SU-DHL-6 (cell line): ENCODE results near the gene EVL.
A peak's percentile ranks its signal among the peaks of the same experiment; 100 is the strongest.
"Not testable (repeated sequence)": the region's sequence is repeated elsewhere in the genome, so short reads cannot be mapped to it uniquely, and the experiment has no call there.

ENCODE experiments used
- H2AFZ ChIP-seq: fragments of 200-600 bp; sonication (generic); 2 replicates; pipeline ENCODE4 v1.6.1; 2014; ENCODE audit warnings: low read depth, mild to moderate bottlenecking, moderate library complexity, mixed read lengths, antibody characterized with exemption, low read length; ENCODE audit not compliant: severe bottlenecking
- H3F3A ChIP-seq: fragments of 200-600 bp; shearing (Covaris generic); 2 replicates; pipeline ENCODE4 v1.6.0; 2016; ENCODE audit warnings: antibody characterized with exemption, mild to moderate bottlenecking; ENCODE audit not compliant: insufficient read depth
- H3K27ac ChIP-seq: fragments of 200-600 bp; sonication (generic); 2 replicates; pipeline ENCODE4 v1.5.1; 2016; ENCODE audit warnings: low read depth, mild to moderate bottlenecking, low read length, moderate library complexity, mixed read lengths
- H3K27me3 ChIP-seq: fragments of 200-600 bp; sonication (generic), shearing (Covaris generic); 2 replicates; pipeline ENCODE4 v1.6.0; 2014; ENCODE audit warnings: mild to moderate bottlenecking, low read length
- H3K36me3 ChIP-seq: fragments of 200-600 bp; sonication (generic); 2 replicates; pipeline ENCODE4 v1.6.1; 2014; ENCODE audit warnings: mild to moderate bottlenecking, low read length, mixed read lengths
- H3K4me2 ChIP-seq: fragments of 300-600, 200-600 bp; shearing (Covaris generic), sonication (generic); 2 replicates; pipeline ENCODE4 v1.6.0; 2014; ENCODE audit warnings: low read length, low read depth, mild to moderate bottlenecking; ENCODE audit not compliant: poor library complexity, severe bottlenecking
- H3K4me3 ChIP-seq: fragments of 200-600 bp; sonication (generic); 2 replicates; pipeline ENCODE4 v1.5.1; 2014; ENCODE audit warnings: antibody characterized with exemption, low read length, mild to moderate bottlenecking, mixed read lengths; ENCODE audit not compliant: insufficient read depth, poor library complexity, severe bottlenecking
- H3K79me2 ChIP-seq: fragments of 200-600 bp; sonication (generic); 2 replicates; pipeline ENCODE4 v1.6.1; 2014; ENCODE audit warnings: mild to moderate bottlenecking, low read length, moderate library complexity; ENCODE audit not compliant: insufficient read depth
- H3K9ac ChIP-seq: fragments of 200-600 bp; sonication (generic); 2 replicates; pipeline ENCODE4 v1.7.0; 2014; ENCODE audit warnings: mild to moderate bottlenecking, low read length
- H3K9me2 ChIP-seq: fragments of 200-600 bp; sonication (generic); replicated peaks from 2 replicates; pipeline ENCODE4 v1.6.1; 2014; ENCODE audit warnings: low read length; ENCODE audit not compliant: insufficient read depth
- H3K9me3 ChIP-seq: fragments of 200-600 bp; sonication (generic); 2 replicates; pipeline ENCODE4 v1.6.1; 2014; ENCODE audit warnings: low read length, mixed read lengths; ENCODE audit not compliant: insufficient read depth
- H4K20me1 ChIP-seq: fragments of 200-600 bp; sonication (generic); 2 replicates; pipeline ENCODE4 v1.6.1; 2014; ENCODE audit warnings: low read depth, mild to moderate bottlenecking, antibody characterized with exemption, low read length, moderate library complexity, mixed read lengths
- EZH2phosphoT487 ChIP-seq: fragments of 200-600 bp; sonication (generic), shearing (Covaris generic); conservative IDR thresholded peaks from 2 replicates; pipeline ENCODE4 v1.6.1; 2018; ENCODE audit warnings: mild to moderate bottlenecking, antibody characterized with exemption, low read length, moderate library complexity, mixed read lengths
- TF ChIP-seq, protein P1 (sequence below): fragments of 200-600 bp; sonication (generic); IDR thresholded peaks from one replicate; pipeline ENCODE4 v1.5.1; 2017; ENCODE audit warnings: antibody characterized with exemption, mild to moderate bottlenecking, low read length, moderate library complexity; ENCODE audit not compliant: insufficient read depth, poor library complexity, severe bottlenecking

EVL gene

DNA sequence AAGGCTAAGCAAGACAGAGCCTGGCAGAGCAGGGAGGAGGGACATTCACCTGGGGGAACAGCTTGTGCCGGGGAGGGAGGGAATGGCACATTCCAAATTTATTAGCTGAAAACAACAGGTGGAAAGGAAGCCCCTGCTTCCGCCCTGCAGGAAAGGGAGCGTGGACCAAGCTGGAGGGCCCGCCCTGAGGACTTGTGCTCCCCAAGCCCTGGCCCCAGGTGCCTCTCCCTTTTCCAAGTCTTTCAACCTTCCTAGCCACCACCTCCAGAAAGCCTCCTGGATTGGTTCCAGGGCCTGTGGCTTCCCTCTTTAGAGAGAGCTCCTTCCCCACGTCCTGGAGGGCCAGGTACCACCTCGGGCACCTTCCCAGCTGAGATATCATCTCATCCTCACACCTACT is 91.6 kb downstream of the EVL start:
- H3K27ac ChIP-seq = no peak overlapping the region
- no peak overlapping the region for H3K4me3 ChIP-seq
- no peaks in the 10 kb centered on the region for H3K9me3 ChIP-seq
- no peaks in the 10 kb centered on the region for H3K9me2 ChIP-seq
- TF ChIP-seq, protein P1, sequence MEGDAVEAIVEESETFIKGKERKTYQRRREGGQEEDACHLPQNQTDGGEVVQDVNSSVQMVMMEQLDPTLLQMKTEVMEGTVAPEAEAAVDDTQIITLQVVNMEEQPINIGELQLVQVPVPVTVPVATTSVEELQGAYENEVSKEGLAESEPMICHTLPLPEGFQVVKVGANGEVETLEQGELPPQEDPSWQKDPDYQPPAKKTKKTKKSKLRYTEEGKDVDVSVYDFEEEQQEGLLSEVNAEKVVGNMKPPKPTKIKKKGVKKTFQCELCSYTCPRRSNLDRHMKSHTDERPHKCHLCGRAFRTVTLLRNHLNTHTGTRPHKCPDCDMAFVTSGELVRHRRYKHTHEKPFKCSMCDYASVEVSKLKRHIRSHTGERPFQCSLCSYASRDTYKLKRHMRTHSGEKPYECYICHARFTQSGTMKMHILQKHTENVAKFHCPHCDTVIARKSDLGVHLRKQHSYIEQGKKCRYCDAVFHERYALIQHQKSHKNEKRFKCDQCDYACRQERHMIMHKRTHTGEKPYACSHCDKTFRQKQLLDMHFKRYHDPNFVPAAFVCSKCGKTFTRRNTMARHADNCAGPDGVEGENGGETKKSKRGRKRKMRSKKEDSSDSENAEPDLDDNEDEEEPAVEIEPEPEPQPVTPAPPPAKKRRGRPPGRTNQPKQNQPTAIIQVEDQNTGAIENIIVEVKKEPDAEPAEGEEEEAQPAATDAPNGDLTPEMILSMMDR = no peak
- TF ChIP-seq EZH2phosphoT487 = no peak
- H3K9ac ChIP-seq = no peak overlapping the region
- 0 out of 2 replicates have a peak, but pooled peaks cover 3% of the 10 kb centered on the region for H3F3A ChIP-seq
- H3K27me3 ChIP-seq = no peaks in the 10 kb centered on the region
- no peak overlapping the region for H3K4me2 ChIP-seq
- H4K20me1 ChIP-seq = no peaks in the 10 kb centered on the region
- H3K79me2 ChIP-seq = no peaks in the 10 kb centered on the region
- H2AFZ ChIP-seq = no peak overlapping the region
- no peaks in the 10 kb centered on the region for H3K36me3 ChIP-seq

DNA sequence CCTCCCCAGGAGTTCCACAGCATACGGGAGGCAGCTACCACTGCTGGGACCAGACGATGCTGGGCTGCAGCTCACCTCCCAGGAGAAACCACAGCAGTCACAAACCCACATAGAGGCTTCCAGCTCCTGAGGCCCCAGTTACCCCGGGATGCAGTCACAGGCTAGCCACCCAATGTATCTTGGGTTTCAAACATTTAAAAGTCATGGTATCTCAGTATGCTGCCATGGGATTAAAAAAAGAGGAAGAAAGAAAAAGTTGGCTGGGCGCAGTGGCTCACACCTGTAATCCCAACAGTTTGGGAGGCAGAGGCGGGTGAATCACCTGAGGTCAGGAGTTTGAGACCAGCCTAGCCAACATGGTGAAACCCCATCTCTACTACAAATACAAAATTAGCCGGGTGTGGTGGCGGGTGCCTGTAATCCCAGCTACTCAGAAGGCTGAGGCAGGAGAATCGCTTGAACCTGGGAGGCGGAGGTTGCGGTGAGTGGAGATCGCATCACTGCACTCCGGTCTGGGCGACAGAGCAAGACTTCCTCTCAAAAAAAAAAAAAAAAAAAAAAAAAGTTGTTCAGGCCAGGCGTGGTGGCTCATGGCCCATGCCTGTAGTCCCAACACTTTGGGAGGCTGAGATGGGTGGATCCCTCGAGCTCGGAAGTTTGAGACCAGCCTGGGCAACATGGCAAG is 92.5 kb downstream of the EVL start:
- H3K4me2 ChIP-seq = peak overlapping the region; percentile 11
- H3K27ac ChIP-seq, H3K9ac ChIP-seq, H3K27me3 ChIP-seq, H3K9me3 ChIP-seq, H3K36me3 ChIP-seq, H3K9me2 ChIP-seq, H3F3A ChIP-seq, H4K20me1 ChIP-seq, H3K79me2 ChIP-seq, H2AFZ ChIP-seq, H3K4me3 ChIP-seq: not testable (repeated sequence)

DNA sequence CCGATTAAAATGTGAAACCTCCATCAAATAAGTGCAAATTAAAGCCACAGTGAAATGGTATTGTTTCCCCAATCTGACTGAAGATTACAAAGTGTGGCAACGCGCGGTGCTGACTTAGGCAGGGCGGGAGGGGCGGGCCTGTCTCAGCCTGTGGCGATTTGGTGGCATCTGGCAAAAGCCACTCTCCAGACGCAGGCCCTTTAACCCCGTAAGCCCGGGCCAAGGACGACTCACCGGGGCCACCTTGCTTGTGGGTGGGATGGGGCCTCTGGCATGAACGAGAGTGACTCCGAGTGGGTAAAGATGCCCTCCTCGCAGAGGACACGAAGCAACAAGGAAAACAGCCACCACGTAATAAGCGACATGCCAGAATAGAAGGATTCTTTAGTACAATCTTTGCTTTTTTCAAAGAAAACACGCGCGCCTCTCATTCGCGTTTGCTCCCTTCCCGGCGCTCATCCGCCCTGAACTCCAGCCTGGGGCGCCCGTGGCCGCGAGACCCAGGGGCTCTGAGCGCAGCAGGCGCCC is 93.4 kb downstream of the EVL start:
- no peak for TF ChIP-seq EZH2phosphoT487
- H3K79me2 ChIP-seq = no peaks in the 10 kb centered on the region

DNA sequence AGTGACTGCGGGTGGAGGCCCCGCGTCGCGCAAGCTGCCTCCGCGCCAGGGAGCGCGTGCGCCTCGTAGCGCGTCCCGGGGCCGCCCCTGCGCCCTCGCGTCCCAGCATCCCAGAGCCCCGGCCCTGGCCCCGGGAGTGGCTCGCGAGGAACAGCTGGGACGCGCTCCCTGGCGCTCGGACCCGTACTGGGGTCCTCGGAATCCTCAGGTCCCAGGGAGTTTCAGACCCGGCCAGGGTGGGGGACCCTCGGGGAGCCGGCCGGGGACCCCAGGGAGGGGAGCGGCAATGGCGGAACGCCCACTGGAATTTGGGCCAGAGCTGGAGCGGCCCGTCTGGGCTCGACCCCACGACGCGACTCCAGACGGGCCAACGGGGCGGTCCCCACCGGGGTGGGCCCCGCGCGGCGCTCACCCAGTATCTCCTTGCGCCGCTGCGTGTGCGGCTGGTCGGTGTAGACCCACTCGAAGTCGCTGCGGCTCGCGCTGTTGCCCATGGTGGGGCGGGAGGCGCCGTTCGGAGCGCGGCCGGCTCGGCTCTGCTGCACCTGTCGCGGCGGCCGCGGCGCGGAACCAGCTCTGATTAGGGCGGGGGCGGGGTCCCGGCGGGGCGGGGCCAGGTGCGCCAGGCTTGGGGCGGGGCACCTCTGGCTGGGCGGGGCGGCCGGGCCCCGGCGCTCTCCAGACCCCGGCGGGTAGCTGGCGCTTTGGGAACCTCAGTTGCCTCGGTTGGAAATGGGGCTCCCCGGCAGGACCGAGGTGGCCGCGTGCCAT is 94.1 kb downstream of the EVL start, which contains the start of gene DEGS2:
TSS of gene DEGS2 (minus strand) at position 552 of the 771 bp plus-strand sequence. CDS start at position 494, 58 bp downstream.
- Histone ChIP-seq H3K79me2 (no peaks in the 10 kb centered on the region), H3K27me3 (no peaks in the 10 kb centered on the region), H3K36me3 (no peaks in the 10 kb centered on the region), H3F3A (0 out of 2 replicates have a peak, but pooled peaks cover 3% of the 10 kb centered on the region), H2AFZ (peak within 1 kb of the TSS; percentile 63), H4K20me1 (no peaks in the 10 kb centered on the region), H3K27ac (no peak within 1 kb of the TSS), H3K4me3 (peak within 1 kb of the TSS; percentile 46), H3K9ac (peak within 1 kb of the TSS; percentile 41; the same call in 1 of the 2 replicates), H3K4me2 (peak within 1 kb of the TSS; percentile 73), H3K9me3 (no peaks in the 10 kb centered on the region), H3K9me2 (no peaks in the 10 kb centered on the region)
- TF ChIP-seq EZH2phosphoT487 = 0 out of 2 replicates have a peak, but pooled peaks have one; percentile 4
- TF ChIP-seq, protein P1 = no peak

More for the DNA sequence above, 93.4 kb downstream of the EVL start:
- Histone ChIP-seq H3K36me3 (no peaks in the 10 kb centered on the region), H3K27me3 (no peaks in the 10 kb centered on the region), H3K4me2 (peak overlapping the region; percentile 73), H3K9me3 (no peaks in the 10 kb centered on the region), H3K27ac (no peak overlapping the region), H3K9ac (no peak overlapping the region; the same call in 1 of the 2 replicates), H2AFZ (no peak overlapping the region), H3K4me3 (no peak overlapping the region), H3K9me2 (no peaks in the 10 kb centered on the region), H3F3A (0 out of 2 replicates have a peak, but pooled peaks cover 3% of the 10 kb centered on the region), H4K20me1 (no peaks in the 10 kb centered on the region)
